ENCODE measurements around the gene RDH12.

Gene RDH12

GRCh38 chr14:67725171-67725570 lies 23.5 kb downstream of the RDH12 start:
- ChIA-PET POLR2A (no interaction called here), CTCF (no interaction called here)
- no peak for DNase-seq (ENCODE audit: extremely low spot score)
- no peak for TF ChIP-seq CTCF (IDR thresholded peaks at IDR 0.05; ENCODE audit: control extremely low read depth, extremely low read depth, low read depth, missing control alignments)

DNA sequence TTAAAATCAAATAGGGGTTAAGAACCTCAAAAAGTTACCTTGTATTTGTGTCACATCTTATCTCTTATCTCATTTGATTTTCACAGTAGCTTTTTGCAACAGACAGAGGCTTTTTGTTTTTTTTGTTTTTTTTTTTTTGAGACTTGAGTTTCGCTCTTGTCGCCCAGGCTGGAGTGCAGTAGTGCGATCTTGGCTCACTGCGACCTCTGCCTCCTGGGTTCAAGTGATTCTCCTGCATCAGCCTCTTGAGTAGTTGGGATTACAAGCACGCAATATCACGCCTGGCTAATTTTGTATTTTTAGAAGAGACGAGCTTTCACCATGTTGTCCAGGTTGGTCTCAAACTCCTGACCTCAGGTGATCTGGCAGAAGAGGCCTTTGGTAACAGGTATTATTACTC lies 25.7 kb downstream of the RDH12 start:
- POLR2A ChIA-PET = no interaction called here
- no peak for DNase-seq (ENCODE audit: extremely low spot score)
- CTCF ChIA-PET = interaction anchor here (1.2 to 1.6 kb wide), 4 partner anchors 10 to 23 kb away, joined by 3 to 5 read pairs (median 4); no protein-coding TSS in a partner anchor
- TF ChIP-seq CTCF (IDR thresholded peaks at IDR 0.05; ENCODE audit: control extremely low read depth, extremely low read depth, low read depth, missing control alignments) = no peak

DNA sequence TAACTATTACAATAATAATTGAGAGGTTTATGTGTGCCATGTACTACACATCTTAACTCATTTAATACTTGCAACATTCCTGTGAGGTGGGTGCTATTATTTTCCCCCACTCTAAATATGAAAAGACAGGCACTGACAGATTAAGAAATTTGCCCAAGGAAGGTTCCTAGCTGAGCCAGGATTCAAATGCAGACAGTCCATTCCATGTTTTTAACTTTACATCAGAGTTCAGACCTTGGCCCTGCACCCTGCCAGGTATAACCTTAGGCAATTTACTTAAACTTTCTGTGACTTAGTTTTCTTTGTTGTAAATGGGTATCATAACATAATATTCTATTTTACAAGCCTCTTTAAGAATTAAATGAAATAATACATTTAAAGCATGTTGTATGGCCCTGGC lies 26.6 kb downstream of the RDH12 start:
- ChIA-PET CTCF (interaction anchor here (1.2 to 1.6 kb wide), 2 partner anchors 11 to 20 kb away, joined by 3 to 4 read pairs; no protein-coding TSS in a partner anchor), POLR2A (no interaction called here)
- no peak for DNase-seq (ENCODE audit: extremely low spot score)
- no peak for TF ChIP-seq CTCF (IDR thresholded peaks at IDR 0.05; ENCODE audit: control extremely low read depth, extremely low read depth, low read depth, missing control alignments)

GRCh38 chr14:67729072-67729885 lies 27.6 kb downstream of the RDH12 start:
- ChIA-PET POLR2A (interaction anchor here (0.6 kb wide), 1 partner anchor 495 kb away, joined by 4 read pairs; no protein-coding TSS in a partner anchor), CTCF (interaction anchor here (0.8 to 2.2 kb wide), 4 partner anchors 9 to 63 kb away, joined by 3 to 5 read pairs (median 4); no protein-coding TSS in a partner anchor)
- no peak for DNase-seq (ENCODE audit: extremely low spot score)
- TF ChIP-seq CTCF (IDR thresholded peaks at IDR 0.05; ENCODE audit: control extremely low read depth, extremely low read depth, low read depth, missing control alignments) = no peak

GRCh38 chr14:67733616-67734015 lies 31.9 kb downstream of the RDH12 start:
- DNase-seq (ENCODE audit: extremely low spot score) = no peak

DNA sequence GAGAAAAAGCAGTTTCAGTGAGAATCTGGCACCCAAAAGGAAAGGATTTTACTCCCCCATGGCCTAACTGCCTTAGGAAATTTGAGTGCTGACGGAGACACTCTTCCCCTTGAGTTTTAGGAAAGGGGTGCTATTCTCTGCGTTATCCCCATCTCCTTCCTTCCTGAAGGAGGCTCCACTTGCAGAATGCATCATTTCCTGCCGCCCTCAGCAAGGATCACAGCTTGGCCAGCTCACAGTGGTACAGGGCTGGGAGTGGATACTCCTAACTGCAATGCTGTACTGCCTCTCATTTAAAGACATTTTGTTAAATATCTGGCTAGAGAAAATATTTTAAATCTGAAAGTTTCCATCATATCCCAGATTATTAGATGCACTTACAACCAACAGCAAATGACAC lies 33.0 kb downstream of the RDH12 start:
- CTCF ChIA-PET = no interaction called here

More at GRCh38 chr14:67733616-67734015, 31.9 kb downstream of the RDH12 start:
- ChIA-PET CTCF (no interaction called here), POLR2A (no interaction called here)
- TF ChIP-seq CTCF (IDR thresholded peaks at IDR 0.05; ENCODE audit: control extremely low read depth, extremely low read depth, low read depth, missing control alignments) = no peak

More for the DNA sequence above, 33.0 kb downstream of the RDH12 start:
- DNase-seq (ENCODE audit: extremely low spot score) = no peak
- no peak for TF ChIP-seq CTCF (IDR thresholded peaks at IDR 0.05; ENCODE audit: control extremely low read depth, extremely low read depth, low read depth, missing control alignments)
- POLR2A ChIA-PET = no interaction called here

Data from GM10248 (cell line).